HL-60 (cell line): ENCODE results near the gene SEL1L.

Source experiments
- GABPA ChIP-seq: IDR thresholded peaks from 2 replicates; pipeline ENCODE4 v1.6.1; 2012; ENCODE audit warnings: low read depth
- POLR2AphosphoS5 ChIP-seq: IDR thresholded peaks from 2 replicates; pipeline ENCODE4 v1.6.1; 2012; ENCODE audit warnings: low read depth
- SPI1 ChIP-seq: IDR thresholded peaks from 2 replicates; pipeline ENCODE4 v1.6.1; 2012; ENCODE audit warnings: low read depth, mild to moderate bottlenecking, borderline replicate concordance
- TF ChIP-seq, protein P1 (sequence below): IDR thresholded peaks from one replicate; pipeline ENCODE4 v1.5.1; 2011; ENCODE audit warnings: low read length, control low read depth, inconsistent platforms; ENCODE audit not compliant: insufficient read depth

DNA sequence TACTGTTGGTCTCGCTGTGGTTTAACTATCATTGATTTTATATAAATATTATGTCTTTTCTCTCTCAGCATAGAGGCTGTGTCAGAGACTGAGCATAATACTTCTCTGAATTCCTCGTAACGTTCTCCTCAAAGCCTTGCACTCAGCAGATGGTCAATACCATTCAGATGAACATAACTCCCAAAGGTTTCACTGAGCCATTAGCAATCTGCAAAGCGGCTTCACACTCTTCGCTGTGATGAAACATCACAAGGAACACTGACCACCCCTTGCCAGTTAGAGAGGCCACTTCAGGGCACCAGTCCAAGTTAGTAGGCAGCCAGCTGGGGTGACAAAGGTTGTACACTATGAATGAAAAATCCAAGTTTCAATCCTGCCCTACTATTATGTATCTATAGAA is 103.4 kb downstream of the SEL1L start:
- TF ChIP-seq, protein P1, sequence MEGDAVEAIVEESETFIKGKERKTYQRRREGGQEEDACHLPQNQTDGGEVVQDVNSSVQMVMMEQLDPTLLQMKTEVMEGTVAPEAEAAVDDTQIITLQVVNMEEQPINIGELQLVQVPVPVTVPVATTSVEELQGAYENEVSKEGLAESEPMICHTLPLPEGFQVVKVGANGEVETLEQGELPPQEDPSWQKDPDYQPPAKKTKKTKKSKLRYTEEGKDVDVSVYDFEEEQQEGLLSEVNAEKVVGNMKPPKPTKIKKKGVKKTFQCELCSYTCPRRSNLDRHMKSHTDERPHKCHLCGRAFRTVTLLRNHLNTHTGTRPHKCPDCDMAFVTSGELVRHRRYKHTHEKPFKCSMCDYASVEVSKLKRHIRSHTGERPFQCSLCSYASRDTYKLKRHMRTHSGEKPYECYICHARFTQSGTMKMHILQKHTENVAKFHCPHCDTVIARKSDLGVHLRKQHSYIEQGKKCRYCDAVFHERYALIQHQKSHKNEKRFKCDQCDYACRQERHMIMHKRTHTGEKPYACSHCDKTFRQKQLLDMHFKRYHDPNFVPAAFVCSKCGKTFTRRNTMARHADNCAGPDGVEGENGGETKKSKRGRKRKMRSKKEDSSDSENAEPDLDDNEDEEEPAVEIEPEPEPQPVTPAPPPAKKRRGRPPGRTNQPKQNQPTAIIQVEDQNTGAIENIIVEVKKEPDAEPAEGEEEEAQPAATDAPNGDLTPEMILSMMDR = no peak
- no peak for TF ChIP-seq POLR2AphosphoS5
- no peak for TF ChIP-seq GABPA
- no peak for TF ChIP-seq SPI1
